GM20000 (cell line): ENCODE measurements around the gene ALOXE3.

ENCODE experiments used
- DNase-seq: peaks from one replicate; pipeline ENCODE4 v3.0.0; 2012; ENCODE audit warnings: low spot score
- CTCF ChIP-seq: IDR thresholded peaks from 2 replicates; pipeline ENCODE4 v1.5.1; 2012; ENCODE audit warnings: mild to moderate bottlenecking, control low read depth; ENCODE audit errors: extremely low read depth, missing control alignments

The ALOXE3 gene

DNA sequence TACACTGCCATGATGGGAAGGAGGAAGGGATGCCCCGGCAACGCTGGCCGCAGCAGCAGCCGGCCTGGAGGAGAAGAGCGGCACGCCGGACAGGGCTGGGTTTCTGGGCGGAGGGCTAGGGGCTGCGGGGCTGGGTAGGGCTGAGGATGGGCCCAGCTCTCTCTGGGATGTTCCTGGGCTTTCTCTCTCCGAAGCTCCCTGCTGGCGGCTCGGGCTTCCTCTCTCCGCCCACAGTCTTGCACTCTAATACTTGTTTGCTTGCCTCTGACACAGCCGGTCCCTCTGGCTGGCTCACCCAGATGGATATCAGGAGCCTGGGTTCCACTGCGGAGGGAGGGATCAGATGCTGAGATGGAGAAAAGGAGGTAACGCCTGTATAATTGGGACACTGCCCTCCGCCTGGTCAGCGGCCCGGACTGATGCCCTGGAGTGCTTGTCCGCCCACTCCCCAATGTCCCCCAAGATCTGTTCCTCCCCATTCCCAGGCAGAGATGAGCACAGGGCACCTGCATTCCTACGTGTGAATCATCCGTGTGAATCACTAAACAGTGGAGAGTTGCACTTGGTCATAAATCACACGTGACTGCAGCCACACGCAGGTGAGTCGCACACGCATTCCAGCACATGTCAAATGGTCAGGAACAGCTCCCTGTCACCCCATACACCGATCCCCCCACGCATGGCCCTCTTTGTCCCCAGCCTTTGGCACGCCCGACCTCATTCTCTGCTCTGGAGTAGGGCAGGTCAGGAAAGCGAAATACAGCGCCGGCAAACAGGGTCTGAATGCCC is at the start of gene ALOXE3:
ALOXE3 (minus strand) TSS at position 535 of the 789 bp plus-strand sequence; CDS start at position 11, 524 bp downstream.
- no peak for TF ChIP-seq CTCF

DNA sequence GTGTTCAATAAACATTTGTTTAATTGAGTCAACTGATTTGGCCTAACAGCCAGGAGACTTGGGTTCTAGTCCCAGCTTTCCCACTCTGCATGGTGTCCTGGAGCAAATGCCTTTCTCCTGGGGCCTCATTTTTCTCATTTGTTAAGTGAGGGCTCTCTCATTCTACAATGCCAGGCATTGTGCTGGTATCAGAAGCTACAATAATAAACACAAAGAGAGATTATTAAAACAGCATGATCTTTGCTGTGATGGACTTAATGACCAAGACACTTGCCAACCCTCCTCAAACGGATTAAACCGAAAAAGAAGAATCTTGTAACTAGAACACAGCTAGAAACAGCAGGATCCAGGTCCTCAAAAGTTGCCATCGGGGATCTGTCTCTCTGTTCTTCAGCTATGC is 49.2 kb upstream of the ALOXE3 start:
- TF ChIP-seq CTCF = no peak
- no peak for DNase-seq

More for the DNA sequence above, at the start of gene ALOXE3:
- DNase-seq = no peak

GRCh38 chr17:8166731-8167130 is 48.4 kb upstream of the ALOXE3 start:
- DNase-seq = no peak
- TF ChIP-seq CTCF = no peak

DNA sequence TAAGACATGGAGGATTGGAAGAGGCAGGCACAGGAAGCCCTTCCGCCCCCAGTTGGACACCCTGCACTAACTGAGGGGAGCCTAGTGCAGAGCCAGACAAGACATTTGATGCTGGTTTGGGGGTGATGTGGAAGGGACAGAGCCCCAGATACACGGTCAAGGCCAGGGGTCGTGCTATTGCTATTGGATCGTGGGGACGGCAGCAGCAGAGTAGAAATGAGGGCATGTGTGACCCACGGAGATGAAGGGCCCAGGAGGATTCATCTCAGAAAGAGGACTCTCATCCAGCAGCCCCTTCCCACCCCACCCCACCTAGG is 46.5 kb upstream of the ALOXE3 start:
- no peak for TF ChIP-seq CTCF
- DNase-seq = no peak

GRCh38 chr17:8163978-8164814 is 45.9 kb upstream of the ALOXE3 start:
- no peak for DNase-seq
- TF ChIP-seq CTCF = no peak

DNA sequence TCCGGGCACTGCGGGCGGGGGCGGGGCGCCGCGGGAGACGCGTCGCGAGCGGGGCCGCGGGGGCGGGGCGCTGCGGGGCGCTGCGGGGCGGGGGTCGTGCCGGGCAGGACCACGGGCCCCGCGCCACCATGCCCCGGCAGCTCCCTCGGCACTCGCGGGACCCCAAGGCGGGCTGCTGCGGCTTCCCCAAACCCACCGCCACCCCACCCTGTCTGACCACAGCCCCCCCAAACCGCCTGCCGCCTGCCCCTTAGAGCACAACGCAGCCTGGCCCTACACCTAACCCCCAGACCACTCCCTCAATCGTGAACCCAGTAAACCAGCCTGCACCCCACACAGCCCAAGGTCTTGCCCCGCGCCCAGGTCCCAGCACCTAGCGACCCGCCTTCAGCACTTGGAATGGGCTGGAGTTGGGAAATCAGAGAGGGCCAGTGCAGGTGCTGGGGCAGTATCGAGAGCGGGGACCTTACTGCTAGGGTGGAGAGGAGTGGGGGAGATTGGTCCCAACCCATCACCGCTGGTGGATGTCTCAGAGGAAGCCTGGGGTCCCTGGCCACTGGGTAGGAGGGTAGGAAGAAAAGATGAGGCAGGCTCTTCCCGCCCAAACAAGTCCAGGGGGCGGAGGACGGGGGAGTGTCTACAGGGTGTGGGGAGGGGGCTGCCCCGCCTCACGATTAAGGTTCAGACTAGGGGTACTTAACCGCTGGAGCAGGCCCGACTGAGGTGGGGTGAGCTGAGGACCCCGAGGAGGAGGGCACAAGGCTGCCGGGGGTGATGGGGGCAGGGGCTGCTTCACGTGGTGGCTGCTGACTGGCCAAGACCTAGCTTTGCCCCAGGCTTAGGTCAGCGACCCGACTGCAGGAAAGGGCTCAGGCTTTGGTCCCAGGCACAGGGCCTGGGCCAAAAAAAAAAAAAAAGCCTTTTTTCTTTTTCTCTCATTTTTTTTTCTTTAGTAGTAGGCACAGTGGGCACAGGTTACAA is 45.0 kb upstream of the ALOXE3 start:
- TF ChIP-seq CTCF = no peak
- no peak for DNase-seq
